Measurements from ENCODE around the gene UQCC3.

DNA sequence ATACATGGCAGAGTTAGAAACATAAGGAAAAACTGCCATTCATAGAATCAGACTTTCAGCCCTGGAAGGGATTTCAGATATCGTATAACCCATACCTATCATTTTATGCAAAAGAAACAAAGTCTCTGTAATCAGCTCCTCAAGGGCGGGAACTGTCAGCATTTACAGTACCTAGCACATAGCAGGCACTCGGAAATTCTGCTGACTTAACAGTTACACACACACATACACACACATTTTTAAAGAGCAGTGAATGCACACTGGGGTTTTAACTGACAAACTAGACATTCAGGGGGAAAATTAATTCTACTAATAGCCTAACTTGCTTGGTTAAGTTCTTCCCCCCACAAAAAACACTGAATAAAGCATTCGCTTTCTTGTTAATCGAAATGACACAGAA lies 44.7 kb downstream of the UQCC3 start:
- no peak for TF ChIP-seq POLR2AphosphoS5 (IDR thresholded peaks at IDR 0.05)
- no peak for TF ChIP-seq EP300 (IDR thresholded peaks at IDR 0.05)
